IMR-90 (cell line): ENCODE data around the gene ESF1.

Source experiments
- POLR2A ChIP-seq: IDR thresholded peaks from 2 replicates; pipeline ENCODE4 v1.6.1; 2012; ENCODE audit warnings: mild to moderate bottlenecking, low read depth, low read length
- TF ChIP-seq, protein P1 (sequence below): conservative IDR thresholded peaks from 2 replicates; pipeline ENCODE4 v1.5.1; 2012; ENCODE audit warnings: mild to moderate bottlenecking, low read depth, low read length, improper control_type of control experiment

DNA sequence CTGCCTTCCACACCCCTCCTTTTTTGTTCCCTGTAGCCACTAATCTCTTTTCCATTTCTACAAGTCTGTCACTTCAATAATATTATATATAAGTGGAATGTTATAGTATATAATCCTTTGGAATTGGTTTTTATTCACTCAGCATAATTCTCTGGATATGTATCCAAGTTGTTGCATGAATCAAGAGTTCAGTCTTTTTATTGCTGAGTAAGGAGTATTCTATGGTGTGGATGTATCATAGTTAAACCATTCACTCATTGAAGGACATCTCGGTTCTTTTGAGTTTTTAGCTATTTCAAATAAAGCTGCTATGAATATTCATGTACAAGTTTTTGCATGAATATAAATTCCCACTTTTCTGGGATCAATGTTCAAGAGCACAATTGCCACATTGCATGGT lies 76.5 kb downstream of the ESF1 start:
- TF ChIP-seq, protein P1, sequence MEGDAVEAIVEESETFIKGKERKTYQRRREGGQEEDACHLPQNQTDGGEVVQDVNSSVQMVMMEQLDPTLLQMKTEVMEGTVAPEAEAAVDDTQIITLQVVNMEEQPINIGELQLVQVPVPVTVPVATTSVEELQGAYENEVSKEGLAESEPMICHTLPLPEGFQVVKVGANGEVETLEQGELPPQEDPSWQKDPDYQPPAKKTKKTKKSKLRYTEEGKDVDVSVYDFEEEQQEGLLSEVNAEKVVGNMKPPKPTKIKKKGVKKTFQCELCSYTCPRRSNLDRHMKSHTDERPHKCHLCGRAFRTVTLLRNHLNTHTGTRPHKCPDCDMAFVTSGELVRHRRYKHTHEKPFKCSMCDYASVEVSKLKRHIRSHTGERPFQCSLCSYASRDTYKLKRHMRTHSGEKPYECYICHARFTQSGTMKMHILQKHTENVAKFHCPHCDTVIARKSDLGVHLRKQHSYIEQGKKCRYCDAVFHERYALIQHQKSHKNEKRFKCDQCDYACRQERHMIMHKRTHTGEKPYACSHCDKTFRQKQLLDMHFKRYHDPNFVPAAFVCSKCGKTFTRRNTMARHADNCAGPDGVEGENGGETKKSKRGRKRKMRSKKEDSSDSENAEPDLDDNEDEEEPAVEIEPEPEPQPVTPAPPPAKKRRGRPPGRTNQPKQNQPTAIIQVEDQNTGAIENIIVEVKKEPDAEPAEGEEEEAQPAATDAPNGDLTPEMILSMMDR: no peak
- no peak for TF ChIP-seq POLR2A
